ENCODE results near the gene SP2. TPM values are rescaled to one million over a fixed set of nuclear protein-coding genes. Genes with fewer than 3 reads are reported as not detected.

The SP2 gene
- polyA plus RNA-seq (2012; ENCODE audit: low read depth, missing spikeins) = 9.9 TPM

- peak; percentile 93 for DNase-seq (ENCODE audit: insufficient read length, low spot score)
- TF ChIP-seq PAX5 (IDR thresholded peaks at IDR 0.05; ENCODE audit: insufficient read depth, low read length, severe bottlenecking) (no peak), POLR2A (IDR thresholded peaks at IDR 0.05; ENCODE audit: low read depth, low read length) (peak; percentile 70; the same call in 1 of the 2 replicates), TAF1 (IDR thresholded peaks at IDR 0.05; ENCODE audit: low read depth, low read length) (peak; percentile 26; the same call in 1 of the 2 replicates), POU2F2 (IDR thresholded peaks at IDR 0.05; ENCODE audit: low read depth, low read length) (no peak), SPI1 (IDR thresholded peaks at IDR 0.05; ENCODE audit: low read depth, low read length) (no peak), POLR2AphosphoS5 (IDR thresholded peaks at IDR 0.05; ENCODE audit: low read depth, low read length) (peak; percentile 66; the same call in 1 of the 2 replicates)
- FAIRE-seq = peak; percentile 98
Measured at GRCh38 chr17:47895856-47896671, at the start of gene SP2. TSS of gene SP2 (plus strand) at chr17:47896236. CDS start at chr17:47896287, 51 bp downstream.

- no peak for DNase-seq (ENCODE audit: insufficient read length, low spot score)
- no peak for FAIRE-seq
- TF ChIP-seq POLR2A (IDR thresholded peaks at IDR 0.05; ENCODE audit: low read depth, low read length) (no peak), PAX5 (IDR thresholded peaks at IDR 0.05; ENCODE audit: insufficient read depth, low read length, severe bottlenecking) (no peak), TAF1 (IDR thresholded peaks at IDR 0.05; ENCODE audit: low read depth, low read length) (no peak), SPI1 (IDR thresholded peaks at IDR 0.05; ENCODE audit: low read depth, low read length) (no peak), POU2F2 (IDR thresholded peaks at IDR 0.05; ENCODE audit: low read depth, low read length) (no peak), POLR2AphosphoS5 (IDR thresholded peaks at IDR 0.05; ENCODE audit: low read depth, low read length) (no peak)
Measured at GRCh38 chr17:47846716-47847340, 49.2 kb upstream of the SP2 start.

- DNase-seq (ENCODE audit: insufficient read length, low spot score) (no peak), FAIRE-seq (no peak)
- no peak for TF ChIP-seq POLR2AphosphoS5 (IDR thresholded peaks at IDR 0.05; ENCODE audit: low read depth, low read length)
- TF ChIP-seq PAX5 (IDR thresholded peaks at IDR 0.05; ENCODE audit: insufficient read depth, low read length, severe bottlenecking) = no peak
- TF ChIP-seq POLR2A (IDR thresholded peaks at IDR 0.05; ENCODE audit: low read depth, low read length) = no peak
- no peak for TF ChIP-seq POU2F2 (IDR thresholded peaks at IDR 0.05; ENCODE audit: low read depth, low read length)
Measured at GRCh38 chr17:47847341-47848197, 48.5 kb upstream of the SP2 start.

GRCh38 chr17:47848198-47848513, 47.9 kb upstream of the SP2 start:
- no peak for DNase-seq (ENCODE audit: insufficient read length, low spot score)
- TF ChIP-seq TAF1 (IDR thresholded peaks at IDR 0.05; ENCODE audit: low read depth, low read length) (no peak), POU2F2 (IDR thresholded peaks at IDR 0.05; ENCODE audit: low read depth, low read length) (no peak), POLR2A (IDR thresholded peaks at IDR 0.05; ENCODE audit: low read depth, low read length) (no peak), POLR2AphosphoS5 (IDR thresholded peaks at IDR 0.05; ENCODE audit: low read depth, low read length) (no peak), SPI1 (IDR thresholded peaks at IDR 0.05; ENCODE audit: low read depth, low read length) (no peak), PAX5 (IDR thresholded peaks at IDR 0.05; ENCODE audit: insufficient read depth, low read length, severe bottlenecking) (no peak)
- FAIRE-seq = no peak

- no peak for TF ChIP-seq TAF1 (IDR thresholded peaks at IDR 0.05; ENCODE audit: low read depth, low read length)
- DNase-seq (ENCODE audit: insufficient read length, low spot score) (no peak), FAIRE-seq (no peak)
Measured at GRCh38 chr17:47850373-47850691, 45.7 kb upstream of the SP2 start.

GRCh38 chr17:47850692-47851573, 45.1 kb upstream of the SP2 start, which contains the start of gene SP6:
TSS of gene SP6 (minus strand) at chr17:47851163. CDS start at chr17:47848429, 2,734 bp downstream.
- no peak for FAIRE-seq
- no peak for TF ChIP-seq POU2F2 (IDR thresholded peaks at IDR 0.05; ENCODE audit: low read depth, low read length)
- no peak for TF ChIP-seq TAF1 (IDR thresholded peaks at IDR 0.05; ENCODE audit: low read depth, low read length)
- no peak for TF ChIP-seq PAX5 (IDR thresholded peaks at IDR 0.05; ENCODE audit: insufficient read depth, low read length, severe bottlenecking)
- TF ChIP-seq POLR2A (IDR thresholded peaks at IDR 0.05; ENCODE audit: low read depth, low read length) = no peak
- no peak for DNase-seq (ENCODE audit: insufficient read length, low spot score)

GRCh38 chr17:47851764-47852112, 44.3 kb upstream of the SP2 start:
- no peak for FAIRE-seq
- no peak for DNase-seq (ENCODE audit: insufficient read length, low spot score)
- no peak for TF ChIP-seq SPI1 (IDR thresholded peaks at IDR 0.05; ENCODE audit: low read depth, low read length)
- no peak for TF ChIP-seq PAX5 (IDR thresholded peaks at IDR 0.05; ENCODE audit: insufficient read depth, low read length, severe bottlenecking)
- no peak for TF ChIP-seq POU2F2 (IDR thresholded peaks at IDR 0.05; ENCODE audit: low read depth, low read length)
- no peak for TF ChIP-seq TAF1 (IDR thresholded peaks at IDR 0.05; ENCODE audit: low read depth, low read length)

- DNase-seq (ENCODE audit: insufficient read length, low spot score) = no peak
- FAIRE-seq = peak; percentile 58
- no peak for TF ChIP-seq SPI1 (IDR thresholded peaks at IDR 0.05; ENCODE audit: low read depth, low read length)
- TF ChIP-seq POLR2AphosphoS5 (IDR thresholded peaks at IDR 0.05; ENCODE audit: low read depth, low read length) = no peak
- TF ChIP-seq TAF1 (IDR thresholded peaks at IDR 0.05; ENCODE audit: low read depth, low read length) = no peak
- no peak for TF ChIP-seq PAX5 (IDR thresholded peaks at IDR 0.05; ENCODE audit: insufficient read depth, low read length, severe bottlenecking)
Measured at GRCh38 chr17:47852113-47852949, 43.7 kb upstream of the SP2 start.

Data from GM12891 (cell line).